GM23338 (cell line): ENCODE data around the gene TOX4. TPM values are rescaled to one million over a fixed set of nuclear protein-coding genes. Genes with fewer than 3 reads are reported as not detected.

ENCODE experiments used
- ATAC-seq: fragments of 200-7000 bp; cut with Tn5 transposase; 3 replicates; pipeline ENCODE4 v1.9.1; 2020
- DNase-seq: peaks from one replicate; pipeline ENCODE4 v3.0.0-alpha.2; 2015; ENCODE audit warnings: low spot score
- H2AFZ ChIP-seq: fragments of 200-600 bp; sonication (generic); 2 replicates; pipeline ENCODE4 v1.8.0; 2016; ENCODE audit warnings: antibody characterized with exemption, mild to moderate bottlenecking, moderate library complexity
- H3F3A ChIP-seq: fragments of 200-600 bp; sonication (generic); replicated peaks from 2 replicates; pipeline ENCODE4 v1.8.0; 2017; ENCODE audit warnings: antibody characterized with exemption, mixed run types, low read depth
- H3K27ac ChIP-seq: fragments of 200-600 bp; sonication (generic); 2 replicates; pipeline ENCODE4 v1.6.1; 2016; ENCODE audit warnings: low read depth
- H3K27me3 ChIP-seq: fragments of 200-600 bp; sonication (generic); 2 replicates; pipeline ENCODE4 v1.8.0; 2016; ENCODE audit warnings: mild to moderate bottlenecking, mixed run types, moderate library complexity; ENCODE audit not compliant: insufficient read depth
- H3K36me3 ChIP-seq: fragments of 200-600 bp; sonication (generic); 2 replicates; pipeline ENCODE4 v1.8.0; 2016; ENCODE audit warnings: mild to moderate bottlenecking; ENCODE audit not compliant: insufficient read depth
- H3K4me1 ChIP-seq: fragments of 200-600 bp; sonication (generic); 2 replicates; pipeline ENCODE4 v1.8.0; 2016; ENCODE audit warnings: mild to moderate bottlenecking, moderate library complexity; ENCODE audit not compliant: insufficient read depth
- H3K4me2 ChIP-seq: fragments of 200-600 bp; sonication (generic); 2 replicates; pipeline ENCODE4 v1.7.1; 2017; ENCODE audit warnings: mixed run types
- H3K4me3 ChIP-seq: fragments of 200-600 bp; sonication (generic); 2 replicates; pipeline ENCODE4 v1.6.1; 2016; ENCODE audit warnings: mixed run types
- H3K79me2 ChIP-seq: fragments of 200-600 bp; sonication (generic); replicated peaks from 2 replicates; pipeline ENCODE4 v1.8.0; 2017; ENCODE audit warnings: mild to moderate bottlenecking; ENCODE audit not compliant: insufficient read depth
- H3K9me2 ChIP-seq: fragments of 200-600 bp; sonication (generic); 2 replicates; pipeline ENCODE4 v1.8.0; 2017; ENCODE audit not compliant: insufficient read depth
- H4K20me1 ChIP-seq: fragments of 200-600 bp; sonication (generic); replicated peaks from 2 replicates; pipeline ENCODE4 v1.8.0; 2017; ENCODE audit warnings: mild to moderate bottlenecking; ENCODE audit not compliant: insufficient read depth
- H3K27ac Mint-ChIP-seq: 2 replicates; pipeline ENCODE4 v1.8.0; 2020; ENCODE audit warnings: inconsistent platforms, mild to moderate bottlenecking, moderate library complexity, mixed read lengths
- H3K27me3 Mint-ChIP-seq: 3 replicates; pipeline ENCODE4 v1.8.0; 2022; ENCODE audit warnings: low read depth, mild to moderate bottlenecking, moderate library complexity, mixed read lengths, inconsistent platforms; ENCODE audit not compliant: insufficient read depth, poor library complexity
- H3K36me3 Mint-ChIP-seq: 3 replicates; pipeline ENCODE4 v1.8.0; 2021; ENCODE audit warnings: low read depth, mild to moderate bottlenecking, inconsistent platforms, moderate library complexity, mixed read lengths
- H3K4me1 Mint-ChIP-seq: 3 replicates; pipeline ENCODE4 v1.8.0; 2020; ENCODE audit warnings: mild to moderate bottlenecking, inconsistent platforms, mixed read lengths
- H3K4me3 Mint-ChIP-seq: 3 replicates; pipeline ENCODE4 v1.8.0; 2021; ENCODE audit warnings: moderate library complexity, mild to moderate bottlenecking, inconsistent platforms, mixed read lengths
- H3K9me3 Mint-ChIP-seq: 3 replicates; pipeline ENCODE4 v1.8.0; 2020; ENCODE audit warnings: moderate library complexity, mild to moderate bottlenecking, inconsistent platforms, mixed read lengths
- CREB1 ChIP-seq: fragments of 250-450 bp; sonication (Bioruptor Pico); IDR thresholded peaks from 2 replicates; pipeline ENCODE4 v1.5.0; 2020; ENCODE audit warnings: low read depth, mild to moderate bottlenecking, moderate library complexity
- EZH2 ChIP-seq: fragments of 200-600 bp; sonication (generic); IDR thresholded peaks from one replicate; pipeline ENCODE4 v1.8.0; 2017; ENCODE audit warnings: antibody characterized with exemption, mild to moderate bottlenecking, low read depth; ENCODE audit not compliant: unreplicated experiment
- EZH2phosphoT487 ChIP-seq: fragments of 200-600 bp; sonication (generic); IDR thresholded peaks from one replicate; pipeline ENCODE4 v1.8.1; 2018; ENCODE audit warnings: antibody characterized with exemption; ENCODE audit not compliant: unreplicated experiment
- JUNB ChIP-seq: IDR thresholded peaks from one replicate; pipeline ENCODE4 v1.6.1; 2016; ENCODE audit warnings: antibody characterized with exemption; ENCODE audit not compliant: unreplicated experiment
- NANOG ChIP-seq: IDR thresholded peaks from 2 replicates; pipeline ENCODE4 v1.6.1; 2016; ENCODE audit warnings: antibody characterized with exemption, borderline replicate concordance
- POLR2AphosphoS5 ChIP-seq: IDR thresholded peaks from 2 replicates; pipeline ENCODE4 v1.6.1; 2016; ENCODE audit warnings: antibody characterized with exemption, low read depth
- STAT1 ChIP-seq: IDR thresholded peaks from one replicate; pipeline ENCODE4 v1.6.1; 2016; ENCODE audit warnings: antibody characterized with exemption; ENCODE audit not compliant: unreplicated experiment
- ZNF114 ChIP-seq: fragments of 250-450 bp; sonication (Bioruptor Pico); IDR thresholded peaks from 2 replicates; pipeline ENCODE4 v1.5.0; 2020; ENCODE audit warnings: mild to moderate bottlenecking, moderate library complexity
- ZNF331 ChIP-seq: fragments of 250-450 bp; sonication (Bioruptor Pico); IDR thresholded peaks from 2 replicates; pipeline ENCODE4 v1.5.0; 2020; ENCODE audit warnings: low read depth, mild to moderate bottlenecking, moderate library complexity
- polyA plus RNA-seq: library from polyadenylated mRNA; unstranded; fragments of >200 nt; fragmentation: Nextera tagmentation; extraction: Ambion mirVana; gene quantifications from 2 replicates; pipeline ENCODE4 v1.2.1, GENCODE V29; 2016
- total RNA-seq: library from RNA; depleted of rRNA; stranded (reverse); fragments of >200 nt; shearing (Covaris generic); gene quantifications from 2 replicates; pipeline ENCODE4 v1.2.3, GENCODE V29; 2014
- TF ChIP-seq, protein P1 (sequence below), 2 experiments: fragments of 200-600 bp in 1 of 2; sonication (generic) in 1 of 2; conservative IDR thresholded peaks; 2 replicates each; pipeline versions ENCODE4 v1.5.1 to v1.6.1; 2016 to 2017; ENCODE audit warnings: antibody characterized with exemption in 2 of 2, low read depth in 2 of 2, mild to moderate bottlenecking in 2 of 2, moderate library complexity in 1 of 2
- TF ChIP-seq, protein P2 (sequence below): IDR thresholded peaks from 2 replicates; pipeline ENCODE4 v1.6.1; 2016; ENCODE audit warnings: antibody characterized with exemption
- TF ChIP-seq, protein P3 (sequence below): fragments of 250-450 bp; sonication (Bioruptor Pico); IDR thresholded peaks from 2 replicates; pipeline ENCODE4 v1.5.0; 2020; ENCODE audit warnings: mild to moderate bottlenecking, moderate library complexity
- TF ChIP-seq, protein P4 (sequence below): IDR thresholded peaks from one replicate; pipeline ENCODE4 v1.6.1; 2018; ENCODE audit warnings: antibody characterized with exemption; ENCODE audit not compliant: unreplicated experiment

The TOX4 gene
- total and polyA plus RNA-seq, 2 experiments from 2014 or later = 45.6 to 72.8 TPM

DNA sequence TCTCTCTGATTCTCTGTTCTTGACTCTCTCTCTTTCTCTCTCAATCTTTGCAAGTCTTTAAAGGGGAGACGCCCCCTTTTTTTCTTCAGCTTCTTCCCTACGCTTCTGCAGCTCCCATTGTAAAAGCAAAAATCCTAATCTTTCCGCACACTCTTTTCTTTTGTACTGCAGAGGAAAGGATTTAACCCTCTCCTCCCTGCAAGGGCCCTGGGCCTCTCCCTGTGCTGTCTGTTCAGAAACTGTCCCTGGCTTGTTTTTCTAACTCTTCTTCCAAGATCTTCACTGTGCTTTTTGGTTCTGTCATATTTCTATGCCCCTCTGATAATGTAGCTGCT lies 60.1 kb downstream of the TOX4 start:
- Histone ChIP-seq H3K9me2 (no peaks in the 10 kb centered on the region), H3K4me2 (peak overlapping the region; percentile 86), H3F3A (peaks cover 9% of the 10 kb centered on the region; the same call in 1 of the 2 replicates), H3K79me2 (peaks cover 64% of the 10 kb centered on the region), H3K27me3 (no peaks in the 10 kb centered on the region), H3K4me3 (peak overlapping the region; percentile 84), H3K36me3 (no peaks in the 10 kb centered on the region), H3K4me1 (peaks cover 52% of the 10 kb centered on the region), H2AFZ (no peak overlapping the region), H4K20me1 (no peaks in the 10 kb centered on the region), H3K27ac (peak overlapping the region; percentile 95)
- no peaks in the 10 kb centered on the region; the same call in 1 of the 3 replicates for H3K9me3 Mint-ChIP-seq
- H3K4me1 Mint-ChIP-seq = peaks cover 45% of the 10 kb centered on the region
- H3K4me3 Mint-ChIP-seq = peak overlapping the region; percentile 99
- H3K36me3 Mint-ChIP-seq = peaks cover 26% of the 10 kb centered on the region
- peak overlapping the region; percentile 99 for H3K27ac Mint-ChIP-seq
- peak; percentile 15 for ATAC-seq
- TF ChIP-seq ZNF114 (CRISPR knock-in tag) (no peak), NANOG (no peak), EZH2phosphoT487 (no peak), CREB1 (CRISPR knock-in tag) (no peak), JUNB (no peak), POLR2AphosphoS5 (no peak), EZH2 (no peak), STAT1 (no peak), ZNF331 (CRISPR knock-in tag) (no peak)
- TF ChIP-seq, protein P1, sequence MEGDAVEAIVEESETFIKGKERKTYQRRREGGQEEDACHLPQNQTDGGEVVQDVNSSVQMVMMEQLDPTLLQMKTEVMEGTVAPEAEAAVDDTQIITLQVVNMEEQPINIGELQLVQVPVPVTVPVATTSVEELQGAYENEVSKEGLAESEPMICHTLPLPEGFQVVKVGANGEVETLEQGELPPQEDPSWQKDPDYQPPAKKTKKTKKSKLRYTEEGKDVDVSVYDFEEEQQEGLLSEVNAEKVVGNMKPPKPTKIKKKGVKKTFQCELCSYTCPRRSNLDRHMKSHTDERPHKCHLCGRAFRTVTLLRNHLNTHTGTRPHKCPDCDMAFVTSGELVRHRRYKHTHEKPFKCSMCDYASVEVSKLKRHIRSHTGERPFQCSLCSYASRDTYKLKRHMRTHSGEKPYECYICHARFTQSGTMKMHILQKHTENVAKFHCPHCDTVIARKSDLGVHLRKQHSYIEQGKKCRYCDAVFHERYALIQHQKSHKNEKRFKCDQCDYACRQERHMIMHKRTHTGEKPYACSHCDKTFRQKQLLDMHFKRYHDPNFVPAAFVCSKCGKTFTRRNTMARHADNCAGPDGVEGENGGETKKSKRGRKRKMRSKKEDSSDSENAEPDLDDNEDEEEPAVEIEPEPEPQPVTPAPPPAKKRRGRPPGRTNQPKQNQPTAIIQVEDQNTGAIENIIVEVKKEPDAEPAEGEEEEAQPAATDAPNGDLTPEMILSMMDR (conservative IDR thresholded peaks at IDR 0.05; ENCODE audit: low read depth in 2 of 2) = no peak
- TF ChIP-seq, protein P2, sequence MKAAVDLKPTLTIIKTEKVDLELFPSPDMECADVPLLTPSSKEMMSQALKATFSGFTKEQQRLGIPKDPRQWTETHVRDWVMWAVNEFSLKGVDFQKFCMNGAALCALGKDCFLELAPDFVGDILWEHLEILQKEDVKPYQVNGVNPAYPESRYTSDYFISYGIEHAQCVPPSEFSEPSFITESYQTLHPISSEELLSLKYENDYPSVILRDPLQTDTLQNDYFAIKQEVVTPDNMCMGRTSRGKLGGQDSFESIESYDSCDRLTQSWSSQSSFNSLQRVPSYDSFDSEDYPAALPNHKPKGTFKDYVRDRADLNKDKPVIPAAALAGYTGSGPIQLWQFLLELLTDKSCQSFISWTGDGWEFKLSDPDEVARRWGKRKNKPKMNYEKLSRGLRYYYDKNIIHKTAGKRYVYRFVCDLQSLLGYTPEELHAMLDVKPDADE = no peak
- TF ChIP-seq, protein P3, sequence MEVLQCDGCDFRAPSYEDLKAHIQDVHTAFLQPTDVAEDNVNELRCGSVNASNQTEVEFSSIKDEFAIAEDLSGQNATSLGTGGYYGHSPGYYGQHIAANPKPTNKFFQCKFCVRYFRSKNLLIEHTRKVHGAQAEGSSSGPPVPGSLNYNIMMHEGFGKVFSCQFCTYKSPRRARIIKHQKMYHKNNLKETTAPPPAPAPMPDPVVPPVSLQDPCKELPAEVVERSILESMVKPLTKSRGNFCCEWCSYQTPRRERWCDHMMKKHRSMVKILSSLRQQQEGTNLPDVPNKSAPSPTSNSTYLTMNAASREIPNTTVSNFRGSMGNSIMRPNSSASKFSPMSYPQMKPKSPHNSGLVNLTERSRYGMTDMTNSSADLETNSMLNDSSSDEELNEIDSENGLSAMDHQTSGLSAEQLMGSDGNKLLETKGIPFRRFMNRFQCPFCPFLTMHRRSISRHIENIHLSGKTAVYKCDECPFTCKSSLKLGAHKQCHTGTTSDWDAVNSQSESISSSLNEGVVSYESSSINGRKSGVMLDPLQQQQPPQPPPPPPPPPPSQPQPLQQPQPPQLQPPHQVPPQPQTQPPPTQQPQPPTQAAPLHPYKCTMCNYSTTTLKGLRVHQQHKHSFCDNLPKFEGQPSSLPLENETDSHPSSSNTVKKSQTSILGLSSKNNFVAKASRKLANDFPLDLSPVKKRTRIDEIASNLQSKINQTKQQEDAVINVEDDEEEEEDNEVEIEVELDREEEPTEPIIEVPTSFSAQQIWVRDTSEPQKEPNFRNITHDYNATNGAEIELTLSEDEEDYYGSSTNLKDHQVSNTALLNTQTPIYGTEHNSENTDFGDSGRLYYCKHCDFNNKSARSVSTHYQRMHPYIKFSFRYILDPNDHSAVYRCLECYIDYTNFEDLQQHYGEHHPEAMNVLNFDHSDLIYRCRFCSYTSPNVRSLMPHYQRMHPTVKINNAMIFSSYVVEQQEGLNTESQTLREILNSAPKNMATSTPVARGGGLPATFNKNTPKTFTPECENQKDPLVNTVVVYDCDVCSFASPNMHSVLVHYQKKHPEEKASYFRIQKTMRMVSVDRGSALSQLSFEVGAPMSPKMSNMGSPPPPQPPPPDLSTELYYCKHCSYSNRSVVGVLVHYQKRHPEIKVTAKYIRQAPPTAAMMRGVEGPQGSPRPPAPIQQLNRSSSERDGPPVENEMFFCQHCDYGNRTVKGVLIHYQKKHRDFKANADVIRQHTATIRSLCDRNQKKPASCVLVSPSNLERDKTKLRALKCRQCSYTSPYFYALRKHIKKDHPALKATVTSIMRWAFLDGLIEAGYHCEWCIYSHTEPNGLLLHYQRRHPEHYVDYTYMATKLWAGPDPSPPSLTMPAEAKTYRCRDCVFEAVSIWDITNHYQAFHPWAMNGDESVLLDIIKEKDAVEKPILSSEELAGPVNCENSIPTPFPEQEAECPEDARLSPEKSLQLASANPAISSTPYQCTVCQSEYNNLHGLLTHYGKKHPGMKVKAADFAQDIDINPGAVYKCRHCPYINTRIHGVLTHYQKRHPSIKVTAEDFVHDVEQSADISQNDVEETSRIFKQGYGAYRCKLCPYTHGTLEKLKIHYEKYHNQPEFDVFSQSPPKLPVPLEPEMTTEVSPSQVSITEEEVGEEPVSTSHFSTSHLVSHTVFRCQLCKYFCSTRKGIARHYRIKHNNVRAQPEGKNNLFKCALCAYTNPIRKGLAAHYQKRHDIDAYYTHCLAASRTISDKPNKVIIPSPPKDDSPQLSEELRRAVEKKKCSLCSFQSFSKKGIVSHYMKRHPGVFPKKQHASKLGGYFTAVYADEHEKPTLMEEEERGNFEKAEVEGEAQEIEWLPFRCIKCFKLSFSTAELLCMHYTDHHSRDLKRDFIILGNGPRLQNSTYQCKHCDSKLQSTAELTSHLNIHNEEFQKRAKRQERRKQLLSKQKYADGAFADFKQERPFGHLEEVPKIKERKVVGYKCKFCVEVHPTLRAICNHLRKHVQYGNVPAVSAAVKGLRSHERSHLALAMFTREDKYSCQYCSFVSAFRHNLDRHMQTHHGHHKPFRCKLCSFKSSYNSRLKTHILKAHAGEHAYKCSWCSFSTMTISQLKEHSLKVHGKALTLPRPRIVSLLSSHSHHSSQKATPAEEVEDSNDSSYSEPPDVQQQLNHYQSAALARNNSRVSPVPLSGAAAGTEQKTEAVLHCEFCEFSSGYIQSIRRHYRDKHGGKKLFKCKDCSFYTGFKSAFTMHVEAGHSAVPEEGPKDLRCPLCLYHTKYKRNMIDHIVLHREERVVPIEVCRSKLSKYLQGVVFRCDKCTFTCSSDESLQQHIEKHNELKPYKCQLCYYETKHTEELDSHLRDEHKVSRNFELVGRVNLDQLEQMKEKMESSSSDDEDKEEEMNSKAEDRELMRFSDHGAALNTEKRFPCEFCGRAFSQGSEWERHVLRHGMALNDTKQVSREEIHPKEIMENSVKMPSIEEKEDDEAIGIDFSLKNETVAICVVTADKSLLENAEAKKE = no peak
- TF ChIP-seq, protein P4, sequence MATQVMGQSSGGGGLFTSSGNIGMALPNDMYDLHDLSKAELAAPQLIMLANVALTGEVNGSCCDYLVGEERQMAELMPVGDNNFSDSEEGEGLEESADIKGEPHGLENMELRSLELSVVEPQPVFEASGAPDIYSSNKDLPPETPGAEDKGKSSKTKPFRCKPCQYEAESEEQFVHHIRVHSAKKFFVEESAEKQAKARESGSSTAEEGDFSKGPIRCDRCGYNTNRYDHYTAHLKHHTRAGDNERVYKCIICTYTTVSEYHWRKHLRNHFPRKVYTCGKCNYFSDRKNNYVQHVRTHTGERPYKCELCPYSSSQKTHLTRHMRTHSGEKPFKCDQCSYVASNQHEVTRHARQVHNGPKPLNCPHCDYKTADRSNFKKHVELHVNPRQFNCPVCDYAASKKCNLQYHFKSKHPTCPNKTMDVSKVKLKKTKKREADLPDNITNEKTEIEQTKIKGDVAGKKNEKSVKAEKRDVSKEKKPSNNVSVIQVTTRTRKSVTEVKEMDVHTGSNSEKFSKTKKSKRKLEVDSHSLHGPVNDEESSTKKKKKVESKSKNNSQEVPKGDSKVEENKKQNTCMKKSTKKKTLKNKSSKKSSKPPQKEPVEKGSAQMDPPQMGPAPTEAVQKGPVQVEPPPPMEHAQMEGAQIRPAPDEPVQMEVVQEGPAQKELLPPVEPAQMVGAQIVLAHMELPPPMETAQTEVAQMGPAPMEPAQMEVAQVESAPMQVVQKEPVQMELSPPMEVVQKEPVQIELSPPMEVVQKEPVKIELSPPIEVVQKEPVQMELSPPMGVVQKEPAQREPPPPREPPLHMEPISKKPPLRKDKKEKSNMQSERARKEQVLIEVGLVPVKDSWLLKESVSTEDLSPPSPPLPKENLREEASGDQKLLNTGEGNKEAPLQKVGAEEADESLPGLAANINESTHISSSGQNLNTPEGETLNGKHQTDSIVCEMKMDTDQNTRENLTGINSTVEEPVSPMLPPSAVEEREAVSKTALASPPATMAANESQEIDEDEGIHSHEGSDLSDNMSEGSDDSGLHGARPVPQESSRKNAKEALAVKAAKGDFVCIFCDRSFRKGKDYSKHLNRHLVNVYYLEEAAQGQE = no peak
- H3K27me3 Mint-ChIP-seq = peaks cover 26% of the 10 kb centered on the region
- DNase-seq = no peak
